Fibroblast of villous mesenchyme (primary cell): ENCODE results near the gene ZNF519. TPM values are rescaled to one million over a fixed set of nuclear protein-coding genes. Genes with fewer than 3 reads are reported as not detected.
"Not testable (repeated sequence)": the region's sequence is repeated elsewhere in the genome, so short reads cannot be mapped to it uniquely, and the experiment has no call there.

Experiments
- DNase-seq: peaks from one replicate; pipeline ENCODE4 v3.0.0-alpha.2; 2010; ENCODE audit warnings: low read depth
- H3K4me3 ChIP-seq: 2 replicates; pipeline ENCODE4 v1.5.1; 2011; ENCODE audit warnings: low read depth, mild to moderate bottlenecking, low read length
- total RNA-seq: library from RNA; depleted of rRNA; stranded (reverse); fragments of >200 nt; gene quantifications from 2 replicates; pipeline ENCODE4 v1.2.3, GENCODE V29; 2012
- TF ChIP-seq, protein P1 (sequence below): IDR thresholded peaks from 2 replicates; pipeline ENCODE4 v1.5.1; 2012; ENCODE audit warnings: low read depth, mild to moderate bottlenecking, low read length; ENCODE audit not compliant: insufficient read depth

The ZNF519 gene
- total RNA-seq: 6.0 and 8.7 TPM in 2 replicates

DNA sequence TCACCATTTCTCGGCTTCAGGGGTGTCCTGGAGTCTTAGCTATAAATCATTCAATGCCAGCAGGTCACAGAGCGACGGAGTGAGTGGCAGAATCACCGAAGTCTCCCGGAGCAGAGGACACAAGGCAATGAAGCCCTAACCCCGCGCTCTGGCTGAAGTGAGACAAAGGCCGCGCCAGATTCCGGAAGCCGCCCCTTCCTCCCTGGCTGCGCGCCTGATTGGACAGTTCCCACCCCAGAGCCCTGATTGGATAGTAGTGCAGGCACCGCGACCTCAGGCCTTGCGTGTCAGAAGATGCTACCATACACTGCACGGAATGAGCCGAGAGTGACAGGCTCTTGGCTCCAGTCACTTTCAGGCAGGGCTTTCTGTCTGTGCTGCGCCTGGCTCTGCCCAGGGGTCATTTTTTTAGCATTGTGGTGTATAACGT lies at the start of gene ZNF519:
Gene ZNF519 (minus strand): TSS at position 165 of the 430 bp plus-strand sequence. CDS start 158 bp downstream, at position 7.
- peak within 1 kb of the TSS; percentile 77 for H3K4me3 ChIP-seq
- peak; percentile 96 for DNase-seq

DNA sequence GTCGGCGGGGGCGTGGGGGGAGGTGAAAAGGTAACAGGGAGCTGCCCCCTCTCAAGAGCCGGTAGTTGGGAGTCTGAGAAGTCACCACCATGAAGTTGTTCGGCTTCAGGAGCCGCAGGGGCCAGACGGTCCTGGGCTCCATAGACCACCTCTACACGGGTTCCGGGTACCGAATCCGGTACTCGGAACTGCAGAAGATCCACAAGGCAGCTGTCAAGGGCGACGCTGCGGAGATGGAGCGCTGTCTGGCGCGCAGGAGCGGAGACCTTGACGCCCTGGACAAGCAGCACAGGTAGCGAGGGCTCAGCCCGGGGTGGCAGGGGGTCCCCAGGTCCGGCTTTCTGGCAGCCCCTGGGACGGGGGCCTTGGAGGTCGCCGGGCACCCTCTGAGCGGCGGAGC lies 47.1 kb upstream of the ZNF519 start:
- peak overlapping the region; percentile 45 for H3K4me3 ChIP-seq
- DNase-seq: no peak
- TF ChIP-seq, protein P1, sequence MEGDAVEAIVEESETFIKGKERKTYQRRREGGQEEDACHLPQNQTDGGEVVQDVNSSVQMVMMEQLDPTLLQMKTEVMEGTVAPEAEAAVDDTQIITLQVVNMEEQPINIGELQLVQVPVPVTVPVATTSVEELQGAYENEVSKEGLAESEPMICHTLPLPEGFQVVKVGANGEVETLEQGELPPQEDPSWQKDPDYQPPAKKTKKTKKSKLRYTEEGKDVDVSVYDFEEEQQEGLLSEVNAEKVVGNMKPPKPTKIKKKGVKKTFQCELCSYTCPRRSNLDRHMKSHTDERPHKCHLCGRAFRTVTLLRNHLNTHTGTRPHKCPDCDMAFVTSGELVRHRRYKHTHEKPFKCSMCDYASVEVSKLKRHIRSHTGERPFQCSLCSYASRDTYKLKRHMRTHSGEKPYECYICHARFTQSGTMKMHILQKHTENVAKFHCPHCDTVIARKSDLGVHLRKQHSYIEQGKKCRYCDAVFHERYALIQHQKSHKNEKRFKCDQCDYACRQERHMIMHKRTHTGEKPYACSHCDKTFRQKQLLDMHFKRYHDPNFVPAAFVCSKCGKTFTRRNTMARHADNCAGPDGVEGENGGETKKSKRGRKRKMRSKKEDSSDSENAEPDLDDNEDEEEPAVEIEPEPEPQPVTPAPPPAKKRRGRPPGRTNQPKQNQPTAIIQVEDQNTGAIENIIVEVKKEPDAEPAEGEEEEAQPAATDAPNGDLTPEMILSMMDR: no peak

DNA sequence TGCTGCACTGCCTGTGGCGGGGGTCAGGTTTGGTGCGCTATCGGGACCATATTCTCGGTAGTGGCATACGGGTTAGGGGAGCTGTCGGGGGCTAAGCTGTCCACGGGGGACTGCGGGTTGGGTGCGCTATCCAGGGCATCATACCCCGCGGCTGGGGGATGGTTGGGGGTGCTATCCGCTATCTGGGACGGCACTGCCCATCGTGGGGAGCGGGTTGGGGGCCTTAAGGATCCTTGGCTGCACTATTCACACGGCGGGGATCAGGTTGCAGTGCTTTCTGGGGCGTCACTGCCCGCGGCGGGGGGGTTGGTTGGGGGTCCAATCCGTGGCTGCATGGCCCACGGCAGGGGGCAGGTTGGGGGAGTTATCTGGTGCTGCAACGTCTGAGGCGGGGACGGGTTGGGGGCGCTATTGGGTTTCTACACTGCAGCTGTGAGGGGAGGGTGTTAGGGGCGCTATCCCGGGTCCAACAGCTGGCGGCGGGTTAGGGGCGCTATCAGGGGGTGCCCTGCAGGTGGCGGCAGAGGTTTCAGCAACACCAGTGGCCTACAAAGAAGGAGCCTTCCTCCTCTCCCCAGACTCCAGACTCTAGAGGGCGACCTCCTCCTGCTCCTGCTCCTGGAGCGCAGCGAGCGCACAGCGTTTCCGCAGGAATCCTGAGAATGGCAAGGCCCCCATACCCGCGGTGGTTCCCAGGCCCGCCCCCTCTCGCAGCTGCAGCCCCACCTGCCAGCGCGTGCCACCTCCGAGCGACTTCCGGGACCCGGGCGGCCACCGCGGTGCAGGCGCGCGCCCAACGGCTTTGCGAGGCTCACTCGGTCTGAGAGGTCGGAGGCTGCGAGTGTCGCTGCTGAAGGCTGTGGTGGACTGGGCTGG lies 46.3 kb upstream of the ZNF519 start:
- peak; percentile 8 for DNase-seq
- peak overlapping the region; percentile 45 for H3K4me3 ChIP-seq

DNA sequence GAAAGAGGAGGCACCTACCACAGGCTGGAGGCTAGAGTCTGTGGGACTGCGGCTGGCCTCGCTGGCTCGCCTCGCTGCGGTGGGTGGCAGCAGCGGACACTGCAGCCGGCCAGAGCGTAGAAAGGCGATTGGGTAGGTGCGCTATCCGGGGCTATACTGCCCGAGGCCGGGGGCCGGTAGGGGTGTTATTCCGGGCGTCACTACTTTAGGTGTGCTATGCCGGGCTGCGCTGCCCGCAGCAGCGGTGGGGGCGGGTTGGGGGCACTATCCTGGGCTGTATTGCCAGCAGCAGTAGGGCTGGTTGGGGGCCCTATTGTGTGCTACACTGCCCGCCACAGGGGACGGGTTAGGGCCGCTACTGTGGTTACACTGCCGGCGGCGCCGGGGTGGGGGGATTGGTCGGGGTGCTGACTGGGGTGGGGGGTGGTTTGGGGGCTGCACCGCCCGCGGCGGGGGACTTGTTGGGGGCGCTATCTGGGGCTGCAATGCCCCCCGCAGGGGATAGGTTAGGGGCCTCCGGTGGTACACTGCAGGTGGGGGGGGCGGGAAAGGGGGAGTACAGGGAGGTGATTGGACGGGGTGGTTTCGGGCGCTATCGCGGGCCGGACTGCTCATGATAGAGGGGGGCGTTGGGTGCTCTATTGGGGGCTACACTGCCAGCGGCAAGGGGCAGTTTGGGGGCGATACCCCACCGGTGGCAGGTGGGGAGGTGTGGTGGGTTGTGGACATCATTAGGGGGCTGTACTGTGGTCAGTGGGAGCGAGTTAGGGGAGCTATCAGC lies 45.5 kb upstream of the ZNF519 start:
- DNase-seq, H3K4me3 ChIP-seq: not testable (repeated sequence)

DNA sequence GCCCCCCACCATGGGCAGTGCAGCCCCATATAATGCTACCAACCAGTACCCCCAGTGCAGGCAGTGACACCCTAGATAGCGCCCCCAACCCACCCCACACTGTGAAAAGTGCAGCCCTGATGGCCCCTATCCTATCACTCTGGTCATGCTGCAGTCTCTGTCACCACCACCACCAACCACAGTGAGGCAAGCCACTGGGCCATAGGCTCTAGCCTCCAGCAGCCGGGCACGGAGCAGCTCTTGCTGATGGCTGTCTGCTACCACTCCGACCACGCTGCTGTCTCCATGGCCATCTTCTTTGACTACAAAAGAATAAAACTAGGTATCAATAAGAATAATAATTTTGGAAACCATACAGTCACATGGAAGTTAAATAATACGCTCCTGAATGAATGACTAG lies 43.2 kb upstream of the ZNF519 start:
- H3K4me3 ChIP-seq, DNase-seq: not testable (repeated sequence)

DNA sequence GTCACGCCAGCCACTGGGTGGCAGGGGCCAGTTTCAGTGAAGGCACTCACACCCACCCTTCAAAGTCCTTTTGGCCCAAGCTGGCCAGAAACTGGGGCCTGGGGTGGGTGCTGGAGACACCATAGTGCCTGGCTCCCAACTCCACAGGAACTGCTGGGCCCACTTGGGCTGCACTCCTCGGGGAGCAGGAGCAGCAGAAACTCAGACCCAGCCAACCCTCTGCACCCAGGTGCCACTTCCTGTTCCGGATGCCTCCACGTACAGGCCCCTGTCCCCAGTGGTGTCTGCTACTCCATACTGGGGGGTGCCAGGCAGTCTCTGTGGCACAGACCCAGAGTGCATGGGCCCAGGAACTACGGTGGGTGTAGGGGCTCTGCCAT lies 42.5 kb upstream of the ZNF519 start:
- TF ChIP-seq, protein P1: no peak
- no peak overlapping the region for H3K4me3 ChIP-seq
- DNase-seq: no peak

DNA sequence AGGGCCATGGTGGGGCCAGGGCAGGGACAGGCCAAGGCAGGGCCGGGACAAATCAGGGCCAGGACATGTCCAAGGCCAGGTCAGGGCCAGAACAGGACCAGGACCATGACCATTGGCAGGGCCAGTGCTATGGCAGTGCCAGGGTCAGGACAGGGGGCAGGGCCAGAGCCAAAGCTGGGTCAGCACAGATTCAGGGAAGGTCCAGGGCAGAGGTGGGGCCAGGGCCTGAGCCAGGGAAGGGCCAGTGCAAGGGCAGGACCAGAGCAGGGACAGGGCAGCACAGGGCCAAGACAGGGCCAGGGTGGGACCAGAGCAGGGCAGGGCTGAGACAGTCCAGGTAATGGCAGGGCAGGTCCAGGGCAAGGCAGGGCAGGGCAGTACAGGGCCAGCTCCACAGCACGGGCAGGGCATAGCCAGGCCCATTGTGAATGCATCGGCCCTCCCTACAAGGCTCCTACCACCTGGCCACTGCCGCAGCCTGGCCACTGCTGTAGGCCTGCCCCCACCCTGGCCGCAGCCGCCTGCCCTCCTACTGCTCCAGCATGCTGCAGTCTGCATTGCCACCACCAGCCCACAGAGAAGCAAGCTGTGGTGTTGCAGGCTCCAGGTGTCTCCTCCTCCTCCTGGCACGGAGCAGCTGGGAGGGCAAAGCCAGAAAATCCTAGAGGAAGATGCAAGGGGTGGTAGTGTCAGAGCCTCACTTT lies 41.9 kb upstream of the ZNF519 start:
- not testable (repeated sequence) for H3K4me3 ChIP-seq, DNase-seq

DNA sequence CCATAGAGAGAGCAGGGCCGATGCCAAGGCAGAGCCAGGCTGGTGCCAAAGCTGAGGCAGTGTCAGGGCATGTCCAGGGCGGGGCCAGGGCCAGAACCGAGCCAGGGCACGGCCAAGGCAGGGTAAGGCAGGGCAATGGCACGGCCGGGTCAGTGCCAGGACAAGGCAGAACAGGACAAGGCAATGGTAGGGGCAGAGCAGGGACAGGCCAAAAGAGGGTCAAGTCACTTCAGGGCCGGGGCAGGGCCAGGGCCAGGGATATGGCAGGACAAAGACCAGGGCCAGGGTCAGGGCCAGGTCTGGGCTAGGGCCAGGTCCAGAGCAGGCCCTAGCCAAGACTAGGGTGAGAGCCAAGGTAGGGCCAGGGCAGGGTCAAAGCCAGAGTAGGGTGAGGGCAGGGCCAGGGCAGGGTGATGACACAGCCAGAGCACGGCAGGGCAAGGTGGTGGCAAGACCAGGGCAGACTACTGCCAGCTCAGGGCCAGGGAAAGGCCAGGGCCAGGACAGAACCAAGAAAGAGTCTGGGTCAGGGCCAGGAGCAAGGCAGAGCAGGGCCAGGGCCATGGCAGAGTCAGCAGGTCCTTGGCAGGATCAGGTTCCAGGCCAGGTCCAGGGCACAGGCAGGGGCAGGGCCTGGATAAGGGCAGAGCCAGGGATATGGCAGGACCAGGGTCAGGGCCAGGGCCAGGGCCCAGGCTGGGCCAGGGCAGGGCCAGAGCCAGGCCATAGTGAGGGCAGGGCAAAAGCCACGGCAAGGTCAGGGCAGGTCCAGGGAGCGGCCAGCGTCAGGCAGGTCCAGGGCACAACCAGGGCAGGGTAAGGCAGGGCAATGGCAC lies 41.1 kb upstream of the ZNF519 start:
- DNase-seq: not testable (repeated sequence)

DNA sequence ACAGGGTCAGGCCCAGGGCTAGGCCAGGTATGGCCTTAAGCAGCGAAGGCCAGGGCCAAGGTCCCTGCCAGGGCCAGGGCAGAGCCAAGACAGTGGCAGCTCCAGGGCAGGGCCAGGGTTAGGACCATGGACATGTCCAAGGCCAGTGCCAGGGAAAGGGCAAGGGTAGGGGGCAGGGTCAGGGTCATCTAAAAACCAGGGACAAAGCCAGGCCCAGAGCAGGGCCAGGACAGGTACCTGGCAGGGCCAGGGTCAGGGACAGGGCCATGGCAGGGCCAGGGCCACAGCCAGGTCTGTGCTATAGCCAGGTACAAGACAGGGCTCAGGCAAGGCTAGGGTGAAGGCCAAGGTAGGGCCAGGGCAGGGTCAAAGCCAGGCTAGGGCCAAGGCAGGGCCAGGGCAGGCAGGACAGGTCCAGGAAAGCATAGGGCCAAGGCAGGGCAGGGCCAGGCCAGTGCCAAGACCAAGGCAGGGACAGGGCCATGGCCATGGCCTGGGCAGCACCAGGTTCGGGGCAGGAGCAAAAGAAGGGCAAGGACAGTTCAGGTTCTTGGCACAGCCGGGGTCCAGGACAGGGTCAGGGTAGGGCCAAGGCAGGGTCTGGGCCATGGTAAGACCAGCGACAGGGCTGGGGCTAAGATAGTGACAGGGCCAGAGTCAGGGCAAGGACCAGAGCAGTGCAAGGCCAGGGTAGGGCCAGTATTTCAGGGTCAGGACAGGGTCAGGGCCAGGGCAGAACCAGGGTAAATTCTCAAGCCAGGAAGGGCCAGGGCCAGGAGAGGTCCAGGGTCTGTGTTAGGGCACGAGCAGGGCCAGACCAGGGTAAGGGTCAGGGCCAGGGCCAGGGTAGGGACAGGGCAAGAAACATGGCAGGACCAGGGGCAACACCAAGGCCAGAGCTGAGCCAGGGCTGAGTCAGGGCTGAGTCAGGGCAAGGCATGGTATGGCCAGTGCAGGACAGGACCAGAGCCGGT lies 40.2 kb upstream of the ZNF519 start:
- DNase-seq, H3K4me3 ChIP-seq: not testable (repeated sequence)

More for the DNA sequence above, 41.1 kb upstream of the ZNF519 start:
- not testable (repeated sequence) for H3K4me3 ChIP-seq

DNA sequence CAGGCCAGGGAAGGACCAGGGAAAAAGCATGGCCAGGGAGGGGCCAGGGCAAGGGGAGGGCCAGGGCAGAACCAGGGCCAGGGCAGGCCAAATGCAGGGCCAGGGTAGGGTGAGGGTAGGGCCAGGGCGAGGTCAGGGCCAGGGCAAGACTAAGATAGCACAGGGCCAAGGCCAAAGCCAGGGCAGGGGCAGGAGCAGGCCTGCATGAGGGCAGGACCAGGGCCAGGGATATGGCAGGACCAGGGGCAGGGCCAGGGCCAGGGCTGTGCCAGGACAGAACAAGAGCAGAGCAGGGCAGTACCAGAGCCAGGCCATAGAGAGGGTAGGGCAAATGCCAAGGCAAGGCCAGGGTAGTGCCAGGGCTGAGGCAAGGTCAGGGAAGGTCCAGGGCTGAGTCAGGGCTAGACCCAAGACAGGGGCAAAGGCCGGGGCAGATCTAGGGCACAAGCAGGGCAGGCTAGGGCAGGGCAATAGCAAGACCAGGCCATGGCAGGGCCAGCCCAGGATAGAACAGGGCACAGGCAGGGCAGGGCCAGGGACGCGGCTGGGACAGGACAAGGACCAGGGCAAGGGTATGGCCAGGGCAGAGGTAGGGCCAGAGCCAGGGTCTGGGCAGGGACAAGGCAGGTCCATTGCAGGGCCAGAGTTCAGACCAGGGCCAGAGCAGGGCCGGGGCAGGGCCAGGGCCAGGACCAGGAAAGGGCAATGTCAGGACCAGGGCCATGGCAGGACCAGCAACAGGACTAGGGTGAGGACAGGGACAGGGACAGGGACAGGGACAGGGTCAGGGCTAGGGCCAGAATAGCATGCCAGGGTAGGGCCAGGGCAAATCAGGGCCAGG lies 39.3 kb upstream of the ZNF519 start:
- not testable (repeated sequence) for DNase-seq, H3K4me3 ChIP-seq

DNA sequence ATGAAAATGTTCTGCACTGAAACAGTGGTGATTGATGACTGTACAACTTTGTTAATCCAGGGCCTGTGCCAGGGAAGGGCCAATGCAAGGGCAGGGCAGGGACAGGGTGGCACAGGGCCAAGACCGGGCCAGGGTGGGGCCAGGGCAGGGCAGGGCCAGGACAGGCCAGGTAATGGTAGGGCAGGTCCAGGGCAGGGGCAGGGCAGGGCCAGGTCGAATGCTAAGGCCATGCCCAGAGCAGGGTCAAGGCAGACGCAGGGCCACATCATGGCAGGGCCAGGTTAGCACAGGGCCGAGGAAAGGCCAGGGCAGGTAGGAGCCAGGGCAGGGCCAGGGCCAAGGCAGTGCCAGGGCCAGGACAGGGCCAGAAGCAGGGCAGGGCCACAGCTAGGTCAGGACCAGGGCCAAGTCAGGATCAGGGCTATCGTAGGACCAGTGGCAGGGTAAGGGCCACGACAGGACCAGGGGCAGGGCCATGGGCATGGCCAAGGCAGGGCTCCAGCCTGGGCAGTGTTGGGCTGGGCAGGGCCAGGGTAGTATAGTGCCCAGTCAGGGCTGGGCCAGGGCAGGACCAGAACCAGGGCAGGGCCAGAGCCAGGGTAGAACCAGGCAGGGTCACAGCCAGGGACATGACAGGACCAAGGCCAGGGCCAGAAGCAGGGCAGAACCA lies 38.3 kb upstream of the ZNF519 start:
- not testable (repeated sequence) for H3K4me3 ChIP-seq

DNA sequence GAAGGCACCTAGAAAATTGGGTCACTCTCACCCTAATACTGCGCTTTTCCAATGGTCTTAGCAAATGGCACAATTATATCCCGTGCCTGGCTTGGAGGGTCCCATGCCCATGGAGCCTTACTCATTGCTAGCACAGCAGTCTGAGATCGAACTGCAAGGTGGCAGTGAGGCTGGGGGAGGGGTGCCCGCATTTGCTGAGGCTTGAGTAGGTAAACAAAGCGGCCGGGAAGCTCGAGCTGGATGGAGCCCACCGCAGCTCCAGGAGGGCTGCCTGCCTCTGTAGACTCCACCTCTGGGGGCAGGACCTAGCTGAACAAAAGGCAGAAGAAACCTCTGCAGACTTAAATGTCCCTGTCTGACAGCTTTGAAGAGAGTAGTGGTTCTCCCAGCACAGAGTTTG lies 30.7 kb upstream of the ZNF519 start:
- H3K4me3 ChIP-seq, DNase-seq: not testable (repeated sequence)

More for the DNA sequence above, 38.3 kb upstream of the ZNF519 start:
- DNase-seq: not testable (repeated sequence)
